MM.1S (cell line): ENCODE data around the gene DIP2C.

Experiments used
- EZH2 ChIP-seq: fragments of 300-600 bp; sonication (generic); optimal IDR thresholded peaks from 2 replicates; pipeline ENCODE3; 2017; ENCODE audit warnings: low read depth, mild to moderate bottlenecking, antibody characterized with exemption, low read length, mixed read lengths
- EZH2phosphoT487 ChIP-seq: fragments of 300-600 bp; sonication (generic); IDR thresholded peaks from 2 replicates; pipeline ENCODE4 v1.6.1; 2018; ENCODE audit warnings: antibody characterized with exemption, low read length
- TF ChIP-seq, protein P1 (sequence below): fragments of 300-600 bp; sonication (generic); IDR thresholded peaks from 2 replicates; pipeline ENCODE4 v1.5.1; 2016; ENCODE audit warnings: antibody characterized with exemption, low read length, mixed read lengths

DNA sequence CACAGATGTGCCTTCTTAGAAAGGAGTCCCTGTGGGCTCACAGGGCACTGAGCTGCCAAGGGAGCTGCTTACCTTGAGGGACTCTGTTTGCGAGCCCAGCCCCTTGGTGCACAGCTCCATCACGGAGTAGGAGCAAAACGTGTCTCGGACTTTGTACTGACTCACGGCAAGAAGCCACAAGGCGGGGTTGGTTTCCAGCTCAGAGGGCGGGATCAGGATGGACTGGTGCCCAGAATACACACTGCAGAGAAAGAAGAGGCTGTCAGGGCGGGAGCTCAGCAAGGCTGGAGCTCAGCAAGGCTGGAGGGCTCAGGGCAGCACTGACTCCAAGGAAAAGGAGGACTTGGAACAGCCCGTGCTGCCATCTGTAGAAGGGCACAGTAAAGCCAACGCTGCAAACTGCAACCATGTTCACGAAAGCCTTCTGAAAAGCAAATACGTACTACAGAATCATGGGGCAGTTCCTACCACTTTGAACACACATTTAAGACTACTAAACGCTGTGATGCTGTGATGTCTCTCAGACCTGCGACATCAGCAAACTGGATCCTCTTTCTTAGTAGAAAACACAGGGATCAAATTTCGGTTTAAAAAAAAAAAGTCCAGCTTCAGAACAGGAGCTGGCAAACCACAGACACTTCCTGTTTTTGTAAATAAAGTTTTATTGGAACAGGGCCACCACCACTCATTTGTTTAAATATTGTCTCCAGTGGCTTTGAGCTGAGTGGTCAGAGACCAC is 359.9 kb downstream of the DIP2C start:
- TF ChIP-seq EZH2 (no peak), EZH2phosphoT487 (no peak)
- TF ChIP-seq, protein P1, sequence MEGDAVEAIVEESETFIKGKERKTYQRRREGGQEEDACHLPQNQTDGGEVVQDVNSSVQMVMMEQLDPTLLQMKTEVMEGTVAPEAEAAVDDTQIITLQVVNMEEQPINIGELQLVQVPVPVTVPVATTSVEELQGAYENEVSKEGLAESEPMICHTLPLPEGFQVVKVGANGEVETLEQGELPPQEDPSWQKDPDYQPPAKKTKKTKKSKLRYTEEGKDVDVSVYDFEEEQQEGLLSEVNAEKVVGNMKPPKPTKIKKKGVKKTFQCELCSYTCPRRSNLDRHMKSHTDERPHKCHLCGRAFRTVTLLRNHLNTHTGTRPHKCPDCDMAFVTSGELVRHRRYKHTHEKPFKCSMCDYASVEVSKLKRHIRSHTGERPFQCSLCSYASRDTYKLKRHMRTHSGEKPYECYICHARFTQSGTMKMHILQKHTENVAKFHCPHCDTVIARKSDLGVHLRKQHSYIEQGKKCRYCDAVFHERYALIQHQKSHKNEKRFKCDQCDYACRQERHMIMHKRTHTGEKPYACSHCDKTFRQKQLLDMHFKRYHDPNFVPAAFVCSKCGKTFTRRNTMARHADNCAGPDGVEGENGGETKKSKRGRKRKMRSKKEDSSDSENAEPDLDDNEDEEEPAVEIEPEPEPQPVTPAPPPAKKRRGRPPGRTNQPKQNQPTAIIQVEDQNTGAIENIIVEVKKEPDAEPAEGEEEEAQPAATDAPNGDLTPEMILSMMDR: no peak
